DND-41 (cell line): ENCODE measurements around the gene SUMO2.
"Not testable (repeated sequence)": the region's sequence is repeated elsewhere in the genome, so short reads cannot be mapped to it uniquely, and the experiment has no call there.

Experiments
- ATAC-seq: fragments of 200-7000 bp; cut with Tn5 transposase; 3 replicates; pipeline ENCODE4 v1.9.1; 2021; ENCODE audit warnings: low read depth; ENCODE audit not compliant: insufficient read depth
- DNase-seq: peaks from one replicate; pipeline ENCODE4 v3.0.0-alpha.2; 2020
- H2AFZ ChIP-seq: 2 replicates; pipeline ENCODE4 v1.6.0; 2012; ENCODE audit warnings: low read depth, low read length
- H3K27ac ChIP-seq: 2 replicates; pipeline ENCODE4 v1.5.1; 2012; ENCODE audit warnings: low read length, inconsistent platforms
- H3K27me3 ChIP-seq: fragments of 200-600 bp; sonication (generic); 2 replicates; pipeline ENCODE4 v1.6.0; 2012; ENCODE audit warnings: low read length, mild to moderate bottlenecking, inconsistent platforms; ENCODE audit not compliant: insufficient read depth, poor library complexity
- H3K36me3 ChIP-seq: 2 replicates; pipeline ENCODE4 v1.5.1; 2012; ENCODE audit warnings: low read length, inconsistent platforms; ENCODE audit not compliant: insufficient read depth
- H3K4me1 ChIP-seq: 2 replicates; pipeline ENCODE4 v1.5.1; 2012; ENCODE audit warnings: mild to moderate bottlenecking, low read length; ENCODE audit not compliant: insufficient read depth
- H3K4me2 ChIP-seq: 2 replicates; pipeline ENCODE4 v1.6.0; 2012; ENCODE audit warnings: mild to moderate bottlenecking, moderate library complexity, low read length, inconsistent platforms; ENCODE audit not compliant: insufficient read depth
- H3K4me3 ChIP-seq, 2 experiments: fragments of 200-600 bp in 1 of 2; shearing (Covaris generic) in 1 of 2; 2 replicates each; pipeline ENCODE4 v1.5.1; 2012 to 2016; ENCODE audit warnings: inconsistent platforms in 2 of 2, low read length in 2 of 2, mild to moderate bottlenecking in 2 of 2, low read depth in 1 of 2, moderate library complexity in 1 of 2
- H3K79me2 ChIP-seq: 2 replicates; pipeline ENCODE4 v1.6.0; 2012; ENCODE audit warnings: low read length, inconsistent platforms; ENCODE audit not compliant: insufficient read depth
- H3K9ac ChIP-seq: 2 replicates; pipeline ENCODE4 v1.6.0; 2012; ENCODE audit warnings: low read depth, mild to moderate bottlenecking, inconsistent platforms, low read length, moderate library complexity
- H3K9me3 ChIP-seq: 2 replicates; pipeline ENCODE4 v1.5.1; 2012; ENCODE audit warnings: low read length, moderate library complexity, mild to moderate bottlenecking, inconsistent platforms; ENCODE audit not compliant: insufficient read depth, severe bottlenecking
- H4K20me1 ChIP-seq: 2 replicates; pipeline ENCODE4 v1.6.0; 2012; ENCODE audit warnings: low read length; ENCODE audit not compliant: insufficient read depth
- CTCF ChIP-seq: IDR thresholded peaks from 2 replicates; pipeline ENCODE4 v1.5.1; 2012; ENCODE audit warnings: borderline replicate concordance, low read length, moderate library complexity, mild to moderate bottlenecking; ENCODE audit not compliant: poor library complexity, severe bottlenecking; ENCODE audit errors: extremely low read depth
- EZH2 ChIP-seq: IDR thresholded peaks from 3 replicates; pipeline ENCODE4 v1.6.1; 2012; ENCODE audit warnings: borderline replicate concordance, low read depth, mild to moderate bottlenecking, moderate library complexity, low read length, inconsistent platforms; ENCODE audit not compliant: severe bottlenecking

SUMO2 gene

GRCh38 chr17:75128694-75129505, 53.9 kb downstream of the SUMO2 start:
- ATAC-seq, result no peak
- no peaks in the 10 kb centered on the region for H3K27me3 ChIP-seq
- H3K4me3 ChIP-seq, result no peak overlapping the region
- H4K20me1 ChIP-seq, result peaks cover 16% of the 10 kb centered on the region
- peaks cover 34% of the 10 kb centered on the region for H3K4me1 ChIP-seq
- no peak overlapping the region for H2AFZ ChIP-seq
- H3K9ac ChIP-seq, result no peak overlapping the region
- TF ChIP-seq EZH2 (no peak), CTCF (no peak)
- peaks cover 32% of the 10 kb centered on the region for H3K79me2 ChIP-seq
- no peak overlapping the region for H3K27ac ChIP-seq
- no peak overlapping the region for H3K4me2 ChIP-seq
- no peak for DNase-seq
- peaks cover 33% of the 10 kb centered on the region for H3K36me3 ChIP-seq
- H3K9me3 ChIP-seq, result no peaks in the 10 kb centered on the region

- not testable (repeated sequence) for H3K4me2 ChIP-seq, ATAC-seq, H3K27me3 ChIP-seq, H3K27ac ChIP-seq, H2AFZ ChIP-seq, H3K9ac ChIP-seq, H3K4me3 ChIP-seq, DNase-seq, H3K9me3 ChIP-seq
- H3K36me3 ChIP-seq, result peaks cover 33% of the 10 kb centered on the region
- peaks cover 32% of the 10 kb centered on the region for H3K79me2 ChIP-seq
- H3K4me1 ChIP-seq, result peaks cover 29% of the 10 kb centered on the region
- peaks cover 16% of the 10 kb centered on the region for H4K20me1 ChIP-seq
These were observed 54.8 kb downstream of the SUMO2 start for GRCh38 chr17:75127936-75128335.

- H3K79me2 ChIP-seq, result peaks cover 31% of the 10 kb centered on the region
- no peak overlapping the region for H3K27ac ChIP-seq
- H3K4me2 ChIP-seq, result no peak overlapping the region
- no peaks in the 10 kb centered on the region for H3K27me3 ChIP-seq
- DNase-seq (no peak), ATAC-seq (no peak)
- no peak overlapping the region for H3K9ac ChIP-seq
- H2AFZ ChIP-seq, result no peak overlapping the region
- peaks cover 33% of the 10 kb centered on the region for H3K36me3 ChIP-seq
- peaks cover 16% of the 10 kb centered on the region for H4K20me1 ChIP-seq
- no peak overlapping the region for H3K4me3 ChIP-seq
- H3K9me3 ChIP-seq, result no peaks in the 10 kb centered on the region
- H3K4me1 ChIP-seq, result peaks cover 20% of the 10 kb centered on the region
- TF ChIP-seq CTCF (no peak), EZH2 (no peak)
These were observed 55.8 kb downstream of the SUMO2 start for GRCh38 chr17:75126954-75127353.

DNA sequence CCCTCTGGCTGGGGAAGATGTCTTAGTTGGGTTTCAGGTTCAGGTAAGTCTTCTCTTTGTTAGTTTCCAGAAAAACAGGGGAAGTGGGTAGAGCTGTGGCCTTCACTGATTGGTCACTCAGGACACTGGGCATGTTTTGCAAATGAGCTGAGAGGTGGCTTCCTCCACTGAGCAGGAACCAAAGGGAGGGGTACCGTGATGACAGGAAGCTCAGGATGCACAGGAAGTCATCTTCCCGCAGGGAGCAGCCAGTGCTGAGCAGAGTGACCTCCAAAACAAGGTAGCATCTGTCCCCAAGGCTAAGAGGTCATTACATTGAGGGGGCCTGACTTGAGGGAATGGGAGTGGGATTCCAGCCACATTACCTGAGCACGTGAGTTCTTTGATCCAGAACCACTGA, 56.8 kb downstream of the SUMO2 start:
- Histone ChIP-seq H3K27me3 (no peaks in the 10 kb centered on the region), H3K4me3 (no peak overlapping the region), H3K36me3 (peaks cover 33% of the 10 kb centered on the region), H2AFZ (no peak overlapping the region), H3K4me1 (peaks cover 16% of the 10 kb centered on the region), H3K27ac (no peak overlapping the region), H4K20me1 (peaks cover 16% of the 10 kb centered on the region), H3K9me3 (no peaks in the 10 kb centered on the region), H3K9ac (no peak overlapping the region), H3K4me2 (no peak overlapping the region), H3K79me2 (peaks cover 22% of the 10 kb centered on the region)
- TF ChIP-seq CTCF (no peak), EZH2 (no peak)
- ATAC-seq (no peak), DNase-seq (no peak)
